Measurements from ENCODE around the gene TNFAIP2. TPM values are rescaled to one million over a fixed set of nuclear protein-coding genes. Genes with fewer than 3 reads are reported as not detected.

Gene TNFAIP2
- total RNA-seq, 1 experiment from 2014 or later, result 87.3 TPM

GRCh38 chr14:103125098-103126070, 2.1 kb downstream of the TNFAIP2 start:
- intact Hi-C loops (cut with micrococcal nuclease), result loop anchor here (5.0 kb wide), 1 partner anchor 167 kb away; no protein-coding TSS in a partner anchor
- peaks cover 44% of the 10 kb centered on the region for H3K79me2 ChIP-seq (ENCODE audit: low read length)
- 0 out of 2 replicates have a peak, but pooled peaks cover 3% of the 10 kb centered on the region for H3K36me3 ChIP-seq (ENCODE audit: low read depth, low read length)
- peaks cover 64% of the 10 kb centered on the region for H3K4me1 ChIP-seq (ENCODE audit: insufficient read depth, low read length)
- H3K27ac ChIP-seq (ENCODE audit: low read length), result no peak overlapping the region
- no peak for TF ChIP-seq EZH2phosphoT487 (IDR thresholded peaks at IDR 0.05; ENCODE audit: borderline replicate concordance, low read length)
- no peaks in the 10 kb centered on the region for H3K27me3 ChIP-seq (ENCODE audit: low read length)
- 0 out of 2 replicates have a peak, but pooled peaks cover 6% of the 10 kb centered on the region for H4K20me1 ChIP-seq (ENCODE audit: low read length)
- H3K4me2 ChIP-seq (ENCODE audit: low read length), result peak overlapping the region; percentile 88
- no peak for DNase-seq
- peaks cover 3% of the 10 kb centered on the region for H3F3A ChIP-seq (ENCODE audit: low read length, unreplicated experiment)
- no peak overlapping the region for H3K9ac ChIP-seq (ENCODE audit: low read length)
- no peak for ATAC-seq
- ChIA-PET POLR2A (ENCODE audit: unreplicated experiment) (no interaction called here), CTCF (interaction anchor here (1.9 kb wide), 1 partner anchor 20 kb away, joined by 8 read pairs; no protein-coding TSS in a partner anchor)
- peak overlapping the region; percentile 80; the same call in 1 of the 2 replicates for H3K4me3 ChIP-seq (ENCODE audit: low read length)
- no peaks in the 10 kb centered on the region for H3K9me2 ChIP-seq (replicated peaks; ENCODE audit: low read length)
- H2AFZ ChIP-seq (ENCODE audit: low read length), result no peak overlapping the region
- H3K9me3 ChIP-seq (ENCODE audit: low read length), result no peaks in the 10 kb centered on the region
- BruUV-seq (replicated peaks), result no TSS peak

GRCh38 chr14:103126088-103126872, 3.0 kb downstream of the TNFAIP2 start:
- intact Hi-C loops (cut with micrococcal nuclease), result loop anchor here (5.0 kb wide), 1 partner anchor 166 kb away; no protein-coding TSS in a partner anchor
- H3K27me3 ChIP-seq (ENCODE audit: low read length), result no peaks in the 10 kb centered on the region
- peaks cover 72% of the 10 kb centered on the region for H3K4me1 ChIP-seq (ENCODE audit: insufficient read depth, low read length)
- H3F3A ChIP-seq (ENCODE audit: low read length, unreplicated experiment), result peaks cover 3% of the 10 kb centered on the region
- ChIA-PET CTCF (interaction anchor here (0.6 to 1.9 kb wide), 3 partner anchors 11 to 22 kb away, joined by 3 to 8 read pairs (median 4); no protein-coding TSS in a partner anchor), POLR2A (ENCODE audit: unreplicated experiment) (interaction anchor here (0.7 kb wide), 1 partner anchor 208 kb away, joined by 4 read pairs; the partner anchor contains the start of gene EIF5)
- no peak overlapping the region for H3K9ac ChIP-seq (ENCODE audit: low read length)
- H3K4me3 ChIP-seq (ENCODE audit: low read length), result peak overlapping the region; percentile 47; the same call in 1 of the 2 replicates
- DNase-seq (no peak), ATAC-seq (no peak)
- H3K27ac ChIP-seq (ENCODE audit: low read length), result no peak overlapping the region
- no peak overlapping the region for H2AFZ ChIP-seq (ENCODE audit: low read length)
- H3K9me3 ChIP-seq (ENCODE audit: low read length), result no peaks in the 10 kb centered on the region
- H3K79me2 ChIP-seq (ENCODE audit: low read length), result peaks cover 44% of the 10 kb centered on the region
- H3K9me2 ChIP-seq (replicated peaks; ENCODE audit: low read length), result no peaks in the 10 kb centered on the region
- H4K20me1 ChIP-seq (ENCODE audit: low read length), result 0 out of 2 replicates have a peak, but pooled peaks cover 6% of the 10 kb centered on the region
- H3K36me3 ChIP-seq (ENCODE audit: low read depth, low read length), result peaks cover 3% of the 10 kb centered on the region; the same call in 1 of the 2 replicates
- peak overlapping the region; percentile 88 for H3K4me2 ChIP-seq (ENCODE audit: low read length)
- BruUV-seq (replicated peaks), result no TSS peak
- TF ChIP-seq, protein P1, sequence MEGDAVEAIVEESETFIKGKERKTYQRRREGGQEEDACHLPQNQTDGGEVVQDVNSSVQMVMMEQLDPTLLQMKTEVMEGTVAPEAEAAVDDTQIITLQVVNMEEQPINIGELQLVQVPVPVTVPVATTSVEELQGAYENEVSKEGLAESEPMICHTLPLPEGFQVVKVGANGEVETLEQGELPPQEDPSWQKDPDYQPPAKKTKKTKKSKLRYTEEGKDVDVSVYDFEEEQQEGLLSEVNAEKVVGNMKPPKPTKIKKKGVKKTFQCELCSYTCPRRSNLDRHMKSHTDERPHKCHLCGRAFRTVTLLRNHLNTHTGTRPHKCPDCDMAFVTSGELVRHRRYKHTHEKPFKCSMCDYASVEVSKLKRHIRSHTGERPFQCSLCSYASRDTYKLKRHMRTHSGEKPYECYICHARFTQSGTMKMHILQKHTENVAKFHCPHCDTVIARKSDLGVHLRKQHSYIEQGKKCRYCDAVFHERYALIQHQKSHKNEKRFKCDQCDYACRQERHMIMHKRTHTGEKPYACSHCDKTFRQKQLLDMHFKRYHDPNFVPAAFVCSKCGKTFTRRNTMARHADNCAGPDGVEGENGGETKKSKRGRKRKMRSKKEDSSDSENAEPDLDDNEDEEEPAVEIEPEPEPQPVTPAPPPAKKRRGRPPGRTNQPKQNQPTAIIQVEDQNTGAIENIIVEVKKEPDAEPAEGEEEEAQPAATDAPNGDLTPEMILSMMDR (conservative IDR thresholded peaks at IDR 0.05; ENCODE audit: low read depth, low read length), result no peak
- TF ChIP-seq EZH2 (IDR thresholded peaks at IDR 0.05; ENCODE audit: low read length, unreplicated experiment) (no peak), EZH2phosphoT487 (IDR thresholded peaks at IDR 0.05; ENCODE audit: borderline replicate concordance, low read length) (no peak)

Data from PC-3 (cell line).